Glomerular endothelial cell (primary cell): ENCODE results near the gene ACOT11. TPM values are rescaled to one million over a fixed set of nuclear protein-coding genes. Genes with fewer than 3 reads are reported as not detected.
"Not testable (repeated sequence)": the region's sequence is repeated elsewhere in the genome, so short reads cannot be mapped to it uniquely, and the experiment has no call there.

Source experiments
- DNase-seq: peaks from one replicate; pipeline ENCODE4 v3.0.0-alpha.2; 2011; ENCODE audit warnings: low read depth, low spot score; ENCODE audit errors: extremely low read depth
- total RNA-seq: library from RNA; depleted of rRNA; stranded (reverse); fragments of >200 nt; gene quantifications from 2 replicates; pipeline ENCODE4 v1.2.3, GENCODE V29; 2015

ACOT11 gene
- total RNA-seq, 1 donor from 2014 or later = 0.93 TPM

DNA sequence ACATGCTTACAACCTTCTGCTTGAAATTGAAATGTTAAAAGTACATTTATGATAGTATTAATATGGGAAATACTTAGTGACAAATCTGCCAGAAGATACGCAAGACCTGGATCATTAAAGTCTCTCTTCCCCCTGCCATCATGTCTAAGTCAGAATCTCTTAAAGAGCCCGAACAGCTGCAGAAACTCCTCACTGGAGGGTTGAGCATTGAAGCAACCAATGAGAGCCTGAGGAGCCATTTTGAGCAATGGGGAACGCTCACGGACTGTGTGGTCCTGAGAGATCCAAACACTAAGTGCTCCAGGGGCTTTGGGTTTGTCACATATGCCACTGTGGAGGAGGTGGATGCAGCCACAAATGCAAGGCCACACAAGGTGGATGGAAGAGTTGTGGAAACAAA lies 11.4 kb upstream of the ACOT11 start:
- not testable (repeated sequence) for DNase-seq

- no peak for DNase-seq
Measured at GRCh38 chr1:54537611-54538010, 10.4 kb upstream of the ACOT11 start.

DNA sequence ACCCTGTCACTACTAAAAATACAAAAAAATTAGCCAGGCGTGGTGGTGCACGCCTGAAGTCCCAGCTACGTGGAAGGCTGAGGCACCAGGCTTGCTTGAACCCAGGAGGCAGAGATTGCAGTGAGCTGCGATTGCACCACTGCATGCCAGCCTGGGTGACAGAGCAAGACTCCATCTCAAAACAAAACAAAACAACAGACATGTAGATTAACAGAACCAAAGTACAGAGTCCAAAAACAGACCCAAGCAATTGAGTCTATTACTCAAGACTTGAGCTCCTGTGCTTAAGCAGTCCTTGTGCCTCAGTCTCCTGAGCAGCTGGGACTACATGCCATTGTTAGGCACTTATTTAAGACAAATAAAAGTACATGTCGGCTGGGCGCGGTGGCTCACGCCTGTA lies 9.5 kb upstream of the ACOT11 start:
- DNase-seq = no peak

DNA sequence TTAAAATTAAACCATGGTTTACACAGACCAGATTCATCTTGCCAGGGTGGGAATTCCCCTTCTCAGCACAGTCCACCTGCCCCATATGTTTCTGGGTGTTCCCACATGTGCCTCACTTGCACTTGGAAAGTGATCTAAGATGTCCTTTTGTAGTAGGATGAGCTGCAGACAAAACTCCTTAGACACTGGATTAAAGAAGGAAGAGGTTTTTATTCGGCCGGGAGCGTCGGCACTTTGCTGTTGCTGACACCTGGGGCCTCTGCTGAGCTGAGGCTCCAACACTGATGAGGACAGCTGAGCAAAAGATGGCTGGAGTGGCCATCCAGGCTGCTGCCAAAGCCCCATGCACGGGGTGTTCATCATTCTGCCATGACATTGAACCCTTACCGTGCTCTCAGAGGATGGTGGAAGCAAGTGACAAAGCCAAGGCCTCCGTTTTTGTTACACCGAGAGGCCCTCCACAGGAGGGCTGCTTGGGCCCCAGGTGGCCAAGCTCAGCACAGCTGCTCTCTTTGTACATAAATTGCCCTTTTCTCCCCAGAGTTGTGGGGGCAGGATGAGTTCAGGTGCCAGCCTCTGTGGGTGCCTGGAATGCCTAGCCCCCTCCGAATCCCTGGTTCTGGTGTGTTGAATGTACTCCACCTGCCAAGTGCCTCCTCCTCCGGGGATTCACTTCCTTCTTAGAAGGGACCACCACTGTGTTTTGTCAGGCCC lies 7.3 kb upstream of the ACOT11 start:
- no peak for DNase-seq

DNA sequence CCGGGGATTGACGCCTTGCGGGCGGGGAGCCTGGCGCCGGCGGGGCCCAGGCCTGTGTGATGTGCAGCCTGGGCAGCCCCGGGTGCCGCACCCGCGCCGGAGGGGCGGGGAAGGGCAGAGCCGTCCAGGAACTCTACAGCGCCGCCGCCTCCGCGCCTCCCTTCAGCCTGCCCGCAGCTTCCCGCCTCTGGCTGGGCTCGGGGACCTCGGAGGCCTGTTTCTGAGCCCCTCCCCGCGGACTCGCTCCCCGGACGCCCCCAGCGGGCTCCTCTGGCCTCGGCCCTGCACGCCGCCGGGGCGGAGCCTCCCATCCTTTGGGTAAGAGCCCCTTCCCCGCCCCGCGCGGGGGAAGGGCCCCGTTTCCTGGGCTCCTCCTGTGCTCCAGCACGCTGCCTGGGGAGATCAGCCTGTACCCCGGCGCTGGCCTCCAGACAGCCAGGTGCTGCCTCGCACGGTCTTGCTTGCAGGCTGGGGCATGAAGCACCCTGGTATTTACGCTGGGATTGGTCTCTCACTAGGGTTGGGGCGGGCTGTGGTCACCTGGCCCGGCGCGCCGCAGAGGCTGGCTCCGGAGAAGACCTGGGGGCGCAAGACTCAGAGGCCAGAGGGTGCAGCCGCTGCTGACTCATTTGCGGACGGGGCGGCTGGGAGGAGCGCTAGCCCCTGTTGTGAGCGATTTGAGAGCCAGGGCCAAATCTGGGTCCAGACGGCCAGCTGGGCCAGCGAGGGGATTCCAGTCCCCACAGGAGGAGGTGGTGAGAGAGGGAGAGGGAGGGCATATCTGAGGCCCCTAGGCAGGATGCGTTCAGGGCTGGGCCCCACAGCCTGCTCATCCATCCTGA lies 5.7 kb upstream of the ACOT11 start:
- DNase-seq = no peak

GRCh38 chr1:54542962-54543539 lies 5.0 kb upstream of the ACOT11 start:
- no peak for DNase-seq

GRCh38 chr1:54543729-54544496 lies 4.1 kb upstream of the ACOT11 start:
- no peak for DNase-seq

DNA sequence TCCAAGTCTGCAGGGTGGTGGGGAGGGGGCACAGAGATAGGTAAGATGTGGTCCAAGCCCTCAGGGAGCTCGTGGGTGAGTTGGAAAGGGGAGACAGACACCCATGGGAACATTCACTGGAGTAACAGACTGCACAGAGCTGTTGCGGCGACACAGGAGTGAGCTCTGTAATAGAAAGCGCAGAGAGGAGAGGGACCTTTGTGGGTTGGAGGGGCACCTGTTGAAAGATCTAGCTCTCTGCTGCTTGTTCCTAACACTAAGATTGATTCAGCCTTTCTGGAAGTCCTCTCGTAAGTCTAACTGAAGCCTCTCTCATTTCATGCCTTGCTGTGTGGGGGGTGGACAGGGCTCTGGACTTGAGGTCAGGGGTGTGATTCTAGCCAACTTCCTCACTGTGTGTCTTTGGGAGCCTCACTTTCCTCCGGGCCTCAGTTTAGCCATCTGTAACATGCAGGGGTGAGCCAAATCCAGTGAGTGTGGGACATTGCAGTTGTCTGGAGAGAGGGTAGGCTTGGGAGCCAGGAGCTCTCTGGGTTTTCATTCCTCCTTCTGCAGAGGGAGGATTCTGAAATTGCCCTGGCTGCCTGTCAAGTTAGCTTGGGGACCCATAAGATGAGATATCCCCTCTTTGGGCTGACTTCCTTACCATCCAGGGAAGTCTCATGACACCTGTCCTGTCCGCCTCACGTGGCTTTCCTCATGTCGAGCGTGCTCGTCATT lies 2.0 kb upstream of the ACOT11 start:
- DNase-seq = no peak

DNA sequence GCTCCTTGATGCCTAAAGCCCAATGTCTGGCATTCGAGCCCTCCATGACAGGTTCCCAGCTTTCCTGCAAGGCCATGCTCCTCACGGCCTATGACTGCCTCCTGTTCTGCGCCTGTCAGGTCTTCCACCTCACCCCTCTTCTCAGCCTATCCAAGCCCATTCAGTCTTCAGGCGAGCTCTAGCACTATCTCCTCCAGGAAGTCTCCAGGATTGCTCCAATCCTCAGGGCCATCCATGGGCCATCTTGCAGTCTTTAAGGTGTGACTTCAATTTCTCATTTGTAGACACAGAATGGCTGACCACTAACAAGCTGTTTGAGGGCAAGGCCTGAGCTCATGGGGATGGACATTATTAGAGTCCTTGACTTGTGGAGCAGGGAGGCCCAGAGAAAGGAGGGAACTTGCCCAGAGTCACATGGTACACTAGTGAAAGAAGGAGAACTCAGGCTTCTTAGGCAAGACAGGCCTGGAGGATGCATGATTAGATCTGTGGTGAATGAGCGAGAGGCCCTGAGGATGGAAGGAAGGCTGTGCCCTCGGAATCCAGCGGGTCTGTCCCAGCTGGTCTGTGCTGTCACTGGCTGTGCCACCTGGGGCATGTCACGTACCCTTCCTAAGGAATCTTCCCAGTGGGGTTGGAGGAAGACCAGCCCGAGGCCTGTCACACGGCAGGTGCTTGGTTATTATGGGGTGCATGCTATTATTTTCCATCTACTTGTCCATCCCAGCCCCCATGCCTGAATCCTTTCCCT lies 1.2 kb upstream of the ACOT11 start:
- no peak for DNase-seq

GRCh38 chr1:54548389-54549044 lies 489 bp downstream of the ACOT11 start:
- DNase-seq = no peak

GRCh38 chr1:54549181-54549924 lies 1.3 kb downstream of the ACOT11 start:
- DNase-seq = no peak

GRCh38 chr1:54551891-54552290 lies 3.9 kb downstream of the ACOT11 start:
- DNase-seq = no peak

GRCh38 chr1:54553602-54554313 lies 5.7 kb downstream of the ACOT11 start:
- no peak for DNase-seq

DNA sequence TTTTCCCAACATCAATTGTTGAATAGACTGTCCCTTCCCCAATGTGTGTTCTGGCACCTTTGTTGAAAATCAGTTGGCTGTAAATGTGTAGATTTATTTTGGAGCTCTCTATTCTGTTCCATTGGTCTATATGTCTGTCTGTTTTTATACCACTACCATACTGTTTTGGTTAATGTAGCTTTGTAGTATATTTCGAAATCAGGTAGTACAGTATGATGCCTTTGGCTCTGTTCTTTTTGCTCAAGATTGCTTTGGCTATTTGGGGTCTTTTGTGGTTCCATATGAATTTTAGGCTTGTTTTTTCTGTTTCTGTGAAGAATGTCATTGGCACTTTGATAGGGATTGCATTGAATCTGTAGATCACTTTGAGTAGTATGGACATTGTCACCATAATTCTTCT lies 8.1 kb downstream of the ACOT11 start:
- no peak for DNase-seq

GRCh38 chr1:54557671-54558355 lies 9.8 kb downstream of the ACOT11 start:
- no peak for DNase-seq

GRCh38 chr1:54558434-54559030 lies 10.5 kb downstream of the ACOT11 start:
- no peak for DNase-seq

- DNase-seq = no peak
Measured at GRCh38 chr1:54559111-54559548, 11.1 kb downstream of the ACOT11 start.
